Skeletal muscle tissue (tissue), 4 donors: ENCODE data around the gene SLFN5. TPM values are rescaled to one million over a fixed set of nuclear protein-coding genes. Genes with fewer than 3 reads are reported as not detected.
"Not testable (repeated sequence)": the region's sequence is repeated elsewhere in the genome, so short reads cannot be mapped to it uniquely, and the experiment has no call there.

Source experiments
- H3K27ac ChIP-seq: one replicate; pipeline ENCODE4 v1.7.0; 2013; ENCODE audit warnings: mild to moderate bottlenecking, low read depth, low read length, inconsistent platforms
- H3K27me3 ChIP-seq, 3 donors: one replicate each; pipeline ENCODE4 v1.7.0; 2013; ENCODE audit warnings: low read length in 3 of 3; ENCODE audit not compliant: control insufficient read depth in 3 of 3, insufficient read depth in 3 of 3
- H3K36me3 ChIP-seq, 3 donors: one replicate each; pipeline ENCODE4 v1.7.0; 2013; ENCODE audit warnings: low read length in 3 of 3; ENCODE audit not compliant: control insufficient read depth in 3 of 3, insufficient read depth in 3 of 3
- H3K4me1 ChIP-seq, 3 donors: one replicate each; pipeline ENCODE4 v1.7.0; 2013; ENCODE audit warnings: low read length in 3 of 3, mild to moderate bottlenecking in 3 of 3; ENCODE audit not compliant: control insufficient read depth in 3 of 3, insufficient read depth in 3 of 3
- H3K4me3 ChIP-seq, 3 donors: one replicate each; pipeline ENCODE4 v1.7.0; 2013; ENCODE audit warnings: low read length in 3 of 3
- H3K9ac ChIP-seq, 3 donors: one replicate each; pipeline ENCODE4 v1.7.0; 2013; ENCODE audit warnings: low read length in 3 of 3, mild to moderate bottlenecking in 3 of 3, moderate library complexity in 2 of 3, low read depth in 1 of 3
- H3K9me3 ChIP-seq, 3 donors: one replicate each; pipeline ENCODE4 v1.7.0; 2013; ENCODE audit warnings: low read length in 3 of 3; ENCODE audit not compliant: control insufficient read depth in 3 of 3
- total RNA-seq: library from RNA; depleted of rRNA; stranded (reverse); fragments of >200 nt; gene quantifications from one replicate; pipeline ENCODE4 v1.2.3, GENCODE V29; 2014
- donor health status: Osteomylitis.

The SLFN5 gene
- total RNA-seq: 6.3 TPM

DNA sequence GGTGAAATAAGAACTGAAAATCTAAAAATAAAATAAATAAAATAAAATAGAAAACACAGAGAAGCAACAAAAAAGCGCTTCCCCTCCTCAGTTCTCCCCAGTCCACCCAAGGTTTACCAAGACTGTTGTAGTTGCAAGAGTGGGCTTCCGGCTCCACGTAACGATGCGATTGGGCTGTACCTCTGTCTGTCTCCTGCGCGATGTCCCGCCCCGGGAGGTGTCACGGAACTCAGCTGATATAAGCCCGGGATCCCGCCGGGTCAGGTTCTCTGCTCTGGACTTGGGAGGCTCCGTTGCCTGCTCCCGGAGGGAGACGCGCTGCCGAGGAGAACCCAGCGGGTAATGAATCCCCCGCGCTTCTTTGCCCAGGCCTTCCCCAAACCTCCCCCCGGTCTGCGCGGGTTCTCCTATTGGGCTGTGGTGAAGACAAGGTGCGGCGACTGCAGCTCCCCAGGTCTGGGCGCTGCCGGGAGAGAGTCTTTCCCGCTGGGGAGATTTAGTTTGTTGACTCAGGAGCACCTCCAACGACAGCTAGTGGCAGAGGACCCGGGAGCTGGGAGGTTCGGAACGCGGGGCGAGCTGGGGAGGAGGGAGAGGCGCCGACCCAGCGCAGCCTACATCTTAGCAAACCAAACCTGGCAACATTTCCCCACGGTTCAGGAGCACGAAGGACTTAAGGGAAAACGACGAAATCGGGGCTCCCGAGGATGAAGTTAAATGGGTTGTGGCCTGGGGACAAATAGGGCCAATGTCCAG, at the start of gene SLFN5:
SLFN5 (plus strand) TSS at position 268 of the 756 bp plus-strand sequence. CDS start 15,619 bp downstream, outside the sequence.
- H3K9me3 ChIP-seq: no peaks in the 10 kb centered on the region

GRCh38 chr17:35194001-35194400, 48.9 kb upstream of the SLFN5 start, which contains the start of gene SLC35G3:
TSS of gene SLC35G3 (minus strand) at chr17:35194393. CDS start at chr17:35194307, 86 bp downstream.
- H3K36me3 ChIP-seq, H3K27me3 ChIP-seq, H3K4me1 ChIP-seq, H3K27ac ChIP-seq, H3K9me3 ChIP-seq, H3K4me3 ChIP-seq, H3K9ac ChIP-seq: not testable (repeated sequence)

More for the DNA sequence above, at the start of gene SLFN5:
- H3K27me3 ChIP-seq: no peaks in the 10 kb centered on the region
- H3K27ac ChIP-seq: peak within 1 kb of the TSS; percentile 98
- H3K36me3 ChIP-seq: peaks cover 0 to 6% (median 2%) of the 10 kb centered on the region in 3 donors
- H3K9ac ChIP-seq: peak within 1 kb of the TSS; percentile 85 to 95 (median 95)
- peak within 1 kb of the TSS; percentile 91 to 93 (median 91) for H3K4me3 ChIP-seq
- H3K4me1 ChIP-seq: peaks cover 25 to 50% (median 36%) of the 10 kb centered on the region in 3 donors

GRCh38 chr17:35195062-35195461, 47.8 kb upstream of the SLFN5 start:
- H3K27me3 ChIP-seq, H3K9me3 ChIP-seq, H3K36me3 ChIP-seq, H3K27ac ChIP-seq, H3K9ac ChIP-seq, H3K4me1 ChIP-seq, H3K4me3 ChIP-seq: not testable (repeated sequence)

DNA sequence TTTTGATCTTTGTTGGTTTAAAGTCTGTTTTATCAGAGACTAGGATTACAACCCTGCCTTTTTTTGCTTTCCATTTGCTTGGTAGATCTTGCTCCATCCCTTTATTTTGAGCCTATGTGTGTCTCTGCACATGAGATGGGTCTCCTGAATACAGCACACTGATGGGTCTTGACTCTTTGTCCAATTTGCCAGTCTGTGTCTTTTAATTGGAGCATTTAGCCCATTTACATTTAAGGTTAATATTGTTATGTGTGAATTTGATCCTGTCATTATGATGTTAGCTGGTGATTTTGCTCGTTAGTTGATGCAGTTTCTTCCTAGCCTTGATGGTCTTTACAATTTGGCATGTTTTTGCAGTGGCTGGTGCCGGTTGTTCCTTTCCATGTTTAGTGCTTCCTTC, 40.3 kb upstream of the SLFN5 start:
- not testable (repeated sequence) for H3K27me3 ChIP-seq, H3K4me1 ChIP-seq, H3K27ac ChIP-seq, H3K4me3 ChIP-seq, H3K9me3 ChIP-seq, H3K36me3 ChIP-seq, H3K9ac ChIP-seq

- H3K9me3 ChIP-seq: no peaks in the 10 kb centered on the region
- H3K27ac ChIP-seq: no peak overlapping the region
- H3K4me3 ChIP-seq: no peak overlapping the region
- H3K27me3 ChIP-seq: peaks cover 0 to 2% (median 0%) of the 10 kb centered on the region in 3 donors
- H3K9ac ChIP-seq: no peak overlapping the region
- H3K36me3 ChIP-seq: no peaks in the 10 kb centered on the region
- H3K4me1 ChIP-seq: no peaks in the 10 kb centered on the region
Observed at GRCh38 chr17:35210741-35211140, 32.1 kb upstream of the SLFN5 start.

- Histone ChIP-seq H3K9me3 (no peaks in the 10 kb centered on the region), H3K36me3 (no peaks in the 10 kb centered on the region), H3K27ac (peak overlapping the region; percentile 51)
Observed at GRCh38 chr17:35212668-35213067, 30.2 kb upstream of the SLFN5 start.

DNA sequence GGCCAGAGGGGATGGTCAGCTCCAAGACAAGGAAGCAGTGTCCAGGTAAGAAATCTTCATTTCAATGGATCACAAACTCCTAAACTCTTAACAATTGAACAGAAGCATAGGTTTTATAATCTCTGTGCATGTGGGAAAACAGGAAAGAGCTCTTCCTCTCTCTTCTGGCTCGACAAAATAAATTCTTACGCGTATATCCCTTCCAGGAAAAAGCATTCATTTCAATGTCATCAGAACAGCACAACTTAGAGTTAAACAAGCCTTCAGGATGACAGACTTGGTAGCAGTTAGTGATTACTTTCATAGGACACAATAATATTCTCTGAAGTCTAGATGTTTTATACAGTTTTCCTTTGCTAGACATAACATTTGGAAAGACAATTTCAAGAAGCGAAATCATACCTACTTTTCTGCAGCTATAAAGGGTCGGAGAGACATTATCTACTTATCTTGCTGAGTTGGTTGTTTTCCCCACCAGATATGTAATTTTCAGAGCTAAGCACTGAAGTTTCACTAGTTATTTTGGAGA, 29.4 kb upstream of the SLFN5 start:
- peaks cover 0 to 2% (median 0%) of the 10 kb centered on the region in 3 donors for H3K27me3 ChIP-seq
- H3K4me1 ChIP-seq: no peaks in the 10 kb centered on the region
- no peaks in the 10 kb centered on the region for H3K9me3 ChIP-seq
- H3K4me3 ChIP-seq: no peak overlapping the region
- no peaks in the 10 kb centered on the region for H3K36me3 ChIP-seq
- no peak overlapping the region for H3K9ac ChIP-seq
- peak overlapping the region; percentile 51 for H3K27ac ChIP-seq

More at GRCh38 chr17:35212668-35213067, 30.2 kb upstream of the SLFN5 start:
- Histone ChIP-seq H3K9ac (no peak overlapping the region), H3K4me1 (no peaks in the 10 kb centered on the region), H3K27me3 (peaks cover 0 to 2% (median 0%) of the 10 kb centered on the region in 3 donors), H3K4me3 (no peak overlapping the region)

- Histone ChIP-seq H3K27ac (peak overlapping the region; percentile 62), H3K9me3 (no peaks in the 10 kb centered on the region), H3K4me1 (no peaks in the 10 kb centered on the region), H3K36me3 (no peaks in the 10 kb centered on the region), H3K27me3 (peaks cover 0 to 2% (median 0%) of the 10 kb centered on the region in 3 donors), H3K9ac (no peak overlapping the region), H3K4me3 (no peak overlapping the region)
Observed at GRCh38 chr17:35214192-35214591, 28.7 kb upstream of the SLFN5 start.

GRCh38 chr17:35214631-35215273, 28.1 kb upstream of the SLFN5 start:
- peaks cover 0 to 2% (median 0%) of the 10 kb centered on the region in 3 donors for H3K27me3 ChIP-seq
- H3K4me1 ChIP-seq: no peaks in the 10 kb centered on the region
- no peak overlapping the region for H3K4me3 ChIP-seq
- no peaks in the 10 kb centered on the region for H3K36me3 ChIP-seq
- H3K27ac ChIP-seq: peak overlapping the region; percentile 62
- H3K9ac ChIP-seq: no peak overlapping the region
- no peaks in the 10 kb centered on the region for H3K9me3 ChIP-seq

GRCh38 chr17:35217107-35217506, 25.8 kb upstream of the SLFN5 start:
- Histone ChIP-seq H3K4me1 (no peaks in the 10 kb centered on the region), H3K36me3 (no peaks in the 10 kb centered on the region)

More at GRCh38 chr17:35217107-35217506, 25.8 kb upstream of the SLFN5 start:
- H3K27ac ChIP-seq: no peak overlapping the region
- no peak overlapping the region for H3K4me3 ChIP-seq
- peaks cover 0 to 2% (median 0%) of the 10 kb centered on the region in 3 donors for H3K27me3 ChIP-seq
- no peak overlapping the region for H3K9ac ChIP-seq
- no peaks in the 10 kb centered on the region for H3K9me3 ChIP-seq
